Left renal pelvis (tissue), 4 donors: ENCODE results near the gene ITGA5. TPM values are rescaled to one million over a fixed set of nuclear protein-coding genes. Genes with fewer than 3 reads are reported as not detected.

ENCODE experiments used
- DNase-seq, 4 donors: peaks; one replicate each; pipeline ENCODE4 v3.0.0-alpha.2; 2013; ENCODE audit warnings: low read depth in 4 of 4, low spot score in 3 of 4
- polyA plus RNA-seq, 4 donors: library from polyadenylated mRNA; unstranded; fragments of 120-200 nt; gene quantifications; one replicate each; pipeline ENCODE4 v1.2.1, GENCODE V29; 2013; ENCODE audit not compliant: insufficient read length in 4 of 4

Gene ITGA5
- polyA plus RNA-seq, 4 donors = 41.6 to 59.2 (median 46.7) TPM

DNA sequence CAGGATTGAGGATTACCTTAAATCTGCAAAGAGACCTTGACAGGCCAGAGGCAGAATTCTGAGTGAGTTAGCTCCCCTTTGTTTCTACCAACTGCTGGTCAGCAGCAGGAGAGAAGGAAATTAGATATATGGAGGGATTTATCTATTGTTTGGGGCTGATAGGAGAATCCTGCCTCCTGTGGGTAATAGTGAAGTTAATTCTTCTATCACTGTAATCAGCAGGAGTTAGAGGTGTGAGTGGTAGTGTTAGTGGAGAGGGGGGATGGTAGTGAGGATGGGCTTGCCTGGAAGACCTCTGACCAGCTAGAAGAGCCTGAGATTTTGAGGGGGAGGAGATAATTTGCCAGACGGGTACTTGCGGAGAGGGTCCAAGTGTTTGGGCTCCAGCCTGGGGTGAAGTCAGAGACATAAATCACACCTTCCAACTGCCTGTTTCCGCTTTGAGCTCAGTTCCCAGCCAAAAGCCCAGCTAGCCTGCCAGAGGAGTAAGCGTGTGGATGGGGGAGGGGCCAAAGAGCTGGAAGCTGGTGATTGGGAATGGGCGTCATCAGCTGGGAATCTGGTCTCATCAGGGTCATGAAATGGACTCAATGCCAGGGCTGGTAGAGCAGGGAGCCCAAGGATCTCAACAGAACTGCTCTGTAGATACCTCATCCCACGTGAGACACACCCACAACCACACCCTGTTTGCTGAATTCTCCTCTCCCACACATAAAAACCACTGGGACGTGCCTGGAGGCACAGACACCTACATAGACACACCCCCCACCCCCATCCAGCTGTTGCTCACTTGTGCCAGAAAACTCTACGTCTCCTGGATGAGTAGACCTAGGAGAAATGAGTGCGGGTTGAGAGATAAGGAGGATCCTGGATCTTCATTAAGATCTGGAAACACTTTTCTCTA, 13.1 kb upstream of the ITGA5 start:
- DNase-seq = peak in 1 of 4 donors; percentile 54

DNA sequence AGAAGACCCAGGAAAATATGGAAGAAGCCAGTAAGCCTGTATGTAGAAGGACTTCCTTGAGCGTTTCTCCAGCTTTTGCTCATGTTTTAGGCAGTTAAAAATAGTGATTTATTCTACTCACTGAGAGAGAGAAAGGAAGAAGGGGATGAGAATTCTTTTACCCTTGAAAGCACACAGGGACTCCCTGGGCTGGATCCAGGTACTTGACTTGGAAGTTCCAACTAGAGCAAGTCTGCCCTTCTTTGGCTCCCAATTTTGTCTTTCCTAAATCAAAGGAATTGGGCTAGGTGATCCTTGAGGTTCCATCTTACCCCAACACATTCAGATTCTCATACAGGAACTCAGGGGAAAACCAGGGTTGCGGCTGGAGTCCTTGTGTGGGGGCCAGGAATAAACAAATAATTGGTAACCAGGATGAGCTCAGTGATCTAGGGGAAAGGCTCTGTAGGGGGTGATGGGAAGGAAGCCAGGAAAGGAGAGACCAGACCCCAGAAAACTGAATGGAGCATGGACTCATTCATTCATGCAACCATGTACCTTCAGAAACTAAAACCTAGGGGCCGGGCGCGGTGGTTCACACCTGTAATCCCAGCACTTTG, 11.5 kb upstream of the ITGA5 start:
- no peak for DNase-seq

DNA sequence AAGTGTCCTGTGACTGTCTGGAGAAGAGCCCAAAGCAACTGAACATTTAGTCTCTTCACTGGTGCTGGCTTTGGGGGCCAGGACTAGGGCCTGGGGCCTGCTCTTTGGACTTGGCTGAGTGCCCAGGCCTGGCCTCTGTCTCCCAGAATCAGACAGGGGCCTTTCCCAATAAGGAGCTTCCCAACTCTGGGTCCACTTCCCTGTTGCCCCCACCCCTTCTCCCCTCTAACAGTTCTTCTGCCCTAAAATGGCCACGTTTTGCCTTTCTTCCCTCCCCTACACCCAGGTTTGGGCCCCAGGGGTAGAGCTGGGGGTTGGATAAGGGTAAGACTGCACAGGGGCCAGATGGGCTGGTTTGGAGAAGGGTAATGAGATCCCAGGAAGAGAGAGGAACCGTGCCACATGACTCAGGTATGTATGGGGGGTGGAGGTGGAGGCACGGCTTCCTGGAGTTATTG, 10.0 kb upstream of the ITGA5 start:
- DNase-seq = no peak

DNA sequence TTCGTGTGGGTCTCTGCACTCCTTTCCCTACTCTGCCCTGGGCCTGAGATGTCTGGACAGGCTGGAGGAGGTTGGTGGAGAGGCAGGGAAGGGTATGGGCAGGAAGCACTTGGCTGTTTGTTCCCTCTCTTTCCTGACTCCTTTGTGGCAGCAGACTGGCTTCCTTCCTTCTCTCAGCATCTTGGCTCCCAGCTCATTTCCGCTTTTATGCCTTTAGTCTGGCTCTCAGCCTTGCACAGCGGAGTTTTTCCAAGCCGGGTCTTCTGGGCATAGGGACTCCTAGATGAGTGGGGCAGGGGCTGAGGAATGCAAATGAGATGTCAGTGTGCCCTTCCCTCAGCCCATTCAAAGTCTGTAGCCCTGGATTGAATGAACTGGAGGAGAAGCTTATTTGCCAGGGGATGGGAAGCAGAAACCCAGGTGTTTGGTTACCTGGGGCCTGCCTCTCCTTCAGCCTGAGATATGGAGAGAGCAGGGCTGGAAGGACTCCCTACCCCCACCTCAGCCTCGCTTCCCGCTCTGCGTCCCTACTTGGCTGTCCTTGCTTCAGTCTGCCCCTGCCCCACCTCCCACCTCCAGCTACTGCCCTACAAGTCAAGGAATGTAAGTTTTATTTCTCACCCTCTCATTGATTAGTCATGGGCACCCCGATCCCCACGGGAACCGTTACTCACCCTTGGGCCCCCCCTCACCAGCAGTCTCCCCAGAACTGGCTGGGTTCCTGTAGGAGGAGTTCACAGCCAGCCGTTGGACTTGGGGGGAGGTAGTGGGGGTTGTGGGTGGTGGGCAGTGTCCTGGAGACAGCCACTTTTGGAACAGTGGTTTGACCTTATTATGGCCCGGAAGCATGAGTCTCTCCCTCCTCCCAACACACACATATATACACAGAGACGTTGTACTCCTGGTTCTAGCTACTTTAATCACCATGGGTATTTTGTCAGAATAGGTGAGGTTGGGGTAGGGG, 9.3 kb upstream of the ITGA5 start:
- DNase-seq = no peak

DNA sequence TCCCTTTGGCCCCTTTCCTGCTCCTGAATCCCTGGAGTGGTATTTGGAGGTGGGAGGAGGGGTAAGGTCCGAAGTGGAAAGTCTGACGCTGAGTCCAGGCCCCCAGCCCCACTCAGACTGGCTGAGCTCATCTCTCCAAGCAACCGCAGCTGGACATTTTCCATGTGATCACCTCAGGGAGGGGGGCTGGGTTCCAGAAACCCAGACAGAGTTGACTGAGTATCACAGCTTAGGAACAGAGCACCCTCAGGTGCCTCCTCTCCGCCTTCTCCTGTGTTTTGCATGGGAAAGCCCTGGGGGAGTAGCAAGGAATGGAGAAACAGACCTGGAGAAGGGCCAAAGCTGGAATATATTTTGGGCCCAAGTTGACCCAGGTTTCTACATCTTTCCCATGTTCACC, 8.0 kb upstream of the ITGA5 start:
- no peak for DNase-seq

DNA sequence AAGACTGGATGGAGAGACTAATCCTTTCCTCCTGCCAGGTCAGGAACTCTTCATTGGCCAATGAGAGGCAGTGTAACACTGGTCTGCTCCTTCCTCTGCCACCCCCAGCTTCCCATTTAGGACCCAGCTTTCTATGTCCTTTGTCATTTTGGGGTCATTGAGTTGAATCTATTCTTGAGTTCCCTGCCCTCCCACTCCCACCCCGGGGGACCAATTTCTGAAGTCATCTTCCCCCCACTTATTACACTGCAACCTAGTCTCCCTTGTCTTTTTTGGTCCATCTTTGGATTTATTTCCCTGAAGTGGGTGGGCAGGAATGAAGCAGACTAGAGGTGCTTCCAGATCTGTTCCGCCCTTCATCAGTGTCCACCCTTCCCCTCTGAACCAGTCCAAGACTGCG, 7.6 kb upstream of the ITGA5 start:
- no peak for DNase-seq

DNA sequence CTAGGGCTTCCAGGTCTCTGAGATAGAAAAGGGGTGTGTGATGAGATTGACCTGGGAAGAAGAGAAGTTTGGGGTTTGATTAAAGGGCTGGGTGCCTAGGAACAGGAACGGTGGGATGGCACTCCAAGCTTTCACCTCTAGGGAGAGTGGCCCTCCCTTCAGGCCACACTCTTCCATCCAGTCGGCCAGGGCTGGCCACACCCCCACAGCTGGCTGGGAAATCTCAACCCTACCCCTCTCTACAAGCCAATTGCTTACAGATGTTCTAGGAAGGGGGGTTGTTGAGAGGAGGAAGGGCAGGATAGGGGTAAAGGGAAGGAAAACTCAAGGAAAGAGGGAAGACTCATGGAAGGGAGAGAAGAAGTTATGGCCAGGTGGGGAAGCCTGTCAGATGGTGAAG, 6.6 kb upstream of the ITGA5 start:
- DNase-seq = no peak

DNA sequence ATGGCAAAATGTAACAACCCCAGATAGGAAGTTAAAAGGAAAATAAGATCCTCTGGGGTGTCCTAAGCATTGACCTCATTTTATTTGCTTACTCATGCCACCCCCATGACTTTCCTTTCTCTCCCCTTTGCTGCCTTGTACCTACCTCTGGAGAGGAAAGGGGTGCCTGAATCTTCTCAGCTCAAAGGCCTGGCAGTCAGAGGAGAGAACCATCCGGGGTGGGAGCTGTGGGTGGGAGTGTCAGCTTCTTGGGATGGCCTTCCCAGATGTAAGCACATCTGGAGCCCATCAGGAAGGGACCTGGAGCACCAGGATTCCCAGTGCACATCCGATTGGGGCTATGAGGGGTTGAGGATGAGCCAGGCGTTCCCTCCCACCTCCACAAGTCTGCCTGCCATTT, 5.2 kb upstream of the ITGA5 start:
- DNase-seq = no peak

DNA sequence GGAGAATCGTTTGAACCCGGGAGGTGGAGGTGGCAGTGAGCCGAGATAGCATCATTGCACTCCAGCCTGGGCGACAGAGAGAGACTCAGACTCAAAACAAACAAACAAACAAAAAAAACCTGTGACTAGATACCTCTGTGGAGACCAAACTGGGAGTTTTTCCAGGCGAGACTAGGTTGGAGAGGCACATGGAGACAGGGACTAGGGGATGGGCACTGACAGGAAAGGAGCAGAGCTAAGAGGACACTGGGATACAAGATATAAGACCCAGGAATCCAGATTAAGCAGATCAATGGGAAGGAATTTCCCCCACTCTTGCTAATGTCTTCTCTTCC, 4.7 kb upstream of the ITGA5 start:
- no peak for DNase-seq

DNA sequence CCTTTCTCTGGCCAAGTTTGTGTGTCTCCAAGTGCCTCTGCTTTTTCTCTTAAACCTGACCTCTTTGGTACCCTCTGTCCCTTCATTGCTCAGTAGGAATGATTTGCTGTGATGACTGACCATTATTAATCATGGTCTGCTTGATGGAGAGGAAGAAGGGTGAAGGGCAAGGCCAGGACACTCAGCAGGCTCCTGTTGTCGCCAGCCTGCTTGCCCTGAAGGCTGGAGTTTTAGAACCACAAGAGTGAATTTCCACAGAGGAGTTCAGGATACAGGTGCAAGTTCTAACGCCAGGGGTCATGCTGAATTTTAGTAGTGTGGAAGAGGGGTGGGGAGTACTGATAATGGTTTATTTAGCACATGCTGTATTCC, 2.8 kb upstream of the ITGA5 start:
- no peak for DNase-seq

DNA sequence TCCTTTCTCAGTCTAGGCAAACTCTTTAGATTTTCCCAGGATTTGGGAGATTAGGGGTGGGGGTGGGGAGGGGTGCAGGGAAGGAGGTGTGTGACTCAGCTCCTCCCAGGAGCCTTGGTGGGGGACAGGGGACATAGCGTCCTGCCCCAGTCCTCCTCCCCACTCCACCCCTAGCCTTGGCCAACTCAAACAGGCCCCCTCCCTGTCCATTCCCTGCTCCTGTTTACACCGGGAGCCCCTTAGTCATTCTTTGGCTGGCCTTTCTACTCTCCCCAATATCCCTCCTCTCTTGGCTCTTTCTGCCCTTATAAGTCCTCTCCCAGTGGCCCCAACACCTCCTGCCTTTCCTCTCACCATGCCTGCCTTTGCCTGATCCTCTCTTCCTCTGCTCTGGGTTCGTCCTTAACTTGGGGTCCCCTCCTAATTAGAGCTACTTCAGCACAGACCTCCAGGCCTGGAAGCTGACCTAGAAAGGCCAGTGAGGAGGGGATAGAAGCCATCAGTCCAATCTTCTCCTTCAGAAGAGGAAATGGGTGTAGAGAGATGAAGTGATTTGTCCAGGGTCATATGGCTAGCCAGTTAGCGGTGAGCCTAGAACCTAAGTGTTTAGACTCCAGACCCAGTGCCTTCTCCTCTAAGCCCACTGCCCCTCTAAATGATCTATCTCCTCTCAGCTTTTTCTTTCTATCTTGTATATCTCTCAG, 2.3 kb upstream of the ITGA5 start:
- no peak for DNase-seq

DNA sequence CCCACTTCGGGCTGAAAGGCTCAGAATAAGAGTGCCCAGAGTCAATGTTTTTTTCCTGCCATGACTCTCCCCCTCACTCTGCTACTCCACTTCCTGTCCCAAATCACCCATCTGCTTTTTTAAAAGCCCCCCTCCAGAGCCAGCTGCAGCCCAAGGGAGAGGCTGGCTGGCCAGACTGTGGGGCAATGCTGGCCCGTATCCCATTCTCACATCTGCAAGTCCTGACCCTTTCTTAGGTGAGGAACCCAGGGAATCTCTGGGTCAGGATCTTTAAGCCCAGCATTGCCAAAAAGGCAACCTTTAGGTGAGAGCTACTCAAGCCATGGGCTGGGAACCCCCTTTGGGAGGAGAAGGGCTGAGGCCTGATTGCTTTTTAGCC, 1.7 kb upstream of the ITGA5 start:
- no peak for DNase-seq

DNA sequence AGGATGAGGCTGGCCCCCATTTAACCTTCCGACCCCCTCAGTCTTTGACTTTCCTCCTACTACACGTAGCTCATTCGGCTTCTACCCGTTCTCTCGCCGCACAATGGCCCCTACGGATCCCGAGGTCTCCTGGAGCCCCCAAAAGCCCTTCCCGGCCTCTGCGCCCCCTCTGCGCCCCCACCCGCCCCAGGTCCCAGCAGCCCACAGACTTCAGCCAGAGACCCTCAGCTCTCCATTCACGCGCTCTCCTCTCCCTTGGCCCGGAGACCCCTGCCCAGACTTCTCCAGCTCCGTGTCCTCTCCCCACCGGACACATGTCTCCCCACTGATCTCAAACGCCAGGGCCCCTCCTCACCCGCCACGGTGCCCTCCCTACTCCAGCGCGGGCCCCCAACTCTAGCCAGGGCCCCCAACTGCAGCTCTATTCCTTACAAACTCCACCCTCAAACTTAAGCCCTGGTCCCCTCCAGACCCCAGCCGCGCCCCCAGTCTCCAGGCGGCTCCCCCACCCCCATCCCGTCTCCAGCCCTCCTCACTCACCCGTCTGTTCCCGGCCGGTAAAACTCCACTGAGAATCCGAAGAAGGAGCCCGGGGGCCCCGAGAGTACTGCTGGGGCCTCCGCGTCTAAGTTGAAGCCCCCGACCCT, 502 bp downstream of the ITGA5 start:
- DNase-seq = no peak

DNA sequence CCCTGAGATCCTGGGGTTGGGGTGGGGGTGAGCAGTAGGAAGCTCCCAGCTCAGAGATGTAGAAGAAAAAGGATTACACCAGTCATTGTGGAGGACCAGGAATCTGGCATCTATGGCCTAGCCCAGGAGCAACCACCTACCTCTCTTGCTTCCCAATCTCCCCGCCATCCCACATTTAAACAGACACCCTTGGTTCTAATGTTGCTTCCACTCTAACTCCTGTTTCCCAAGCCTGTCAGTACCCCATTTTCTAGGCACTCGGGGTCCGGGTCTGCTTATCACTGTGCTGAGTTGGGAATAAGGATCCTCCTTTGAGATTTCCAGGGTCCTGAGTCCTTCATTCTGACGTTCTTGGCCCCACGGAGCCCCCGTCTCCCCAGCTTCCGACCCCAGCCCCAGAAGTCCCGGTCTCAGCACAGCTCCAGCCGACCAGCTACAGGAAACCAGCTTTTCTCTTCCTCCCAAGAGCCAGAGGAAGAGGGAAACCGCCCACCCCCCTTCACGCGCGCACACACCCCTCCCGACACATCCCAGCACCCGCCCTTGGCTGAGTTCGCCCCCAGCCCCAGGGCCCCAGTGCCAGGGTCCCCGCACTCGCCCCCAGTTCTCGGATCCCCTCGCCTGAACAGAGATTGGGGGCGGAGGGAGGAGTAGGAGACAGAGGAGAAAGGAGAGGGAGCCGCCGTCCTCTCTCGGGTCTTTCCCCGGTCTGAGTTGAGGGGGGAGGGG, 1.2 kb downstream of the ITGA5 start:
- DNase-seq = no peak

DNA sequence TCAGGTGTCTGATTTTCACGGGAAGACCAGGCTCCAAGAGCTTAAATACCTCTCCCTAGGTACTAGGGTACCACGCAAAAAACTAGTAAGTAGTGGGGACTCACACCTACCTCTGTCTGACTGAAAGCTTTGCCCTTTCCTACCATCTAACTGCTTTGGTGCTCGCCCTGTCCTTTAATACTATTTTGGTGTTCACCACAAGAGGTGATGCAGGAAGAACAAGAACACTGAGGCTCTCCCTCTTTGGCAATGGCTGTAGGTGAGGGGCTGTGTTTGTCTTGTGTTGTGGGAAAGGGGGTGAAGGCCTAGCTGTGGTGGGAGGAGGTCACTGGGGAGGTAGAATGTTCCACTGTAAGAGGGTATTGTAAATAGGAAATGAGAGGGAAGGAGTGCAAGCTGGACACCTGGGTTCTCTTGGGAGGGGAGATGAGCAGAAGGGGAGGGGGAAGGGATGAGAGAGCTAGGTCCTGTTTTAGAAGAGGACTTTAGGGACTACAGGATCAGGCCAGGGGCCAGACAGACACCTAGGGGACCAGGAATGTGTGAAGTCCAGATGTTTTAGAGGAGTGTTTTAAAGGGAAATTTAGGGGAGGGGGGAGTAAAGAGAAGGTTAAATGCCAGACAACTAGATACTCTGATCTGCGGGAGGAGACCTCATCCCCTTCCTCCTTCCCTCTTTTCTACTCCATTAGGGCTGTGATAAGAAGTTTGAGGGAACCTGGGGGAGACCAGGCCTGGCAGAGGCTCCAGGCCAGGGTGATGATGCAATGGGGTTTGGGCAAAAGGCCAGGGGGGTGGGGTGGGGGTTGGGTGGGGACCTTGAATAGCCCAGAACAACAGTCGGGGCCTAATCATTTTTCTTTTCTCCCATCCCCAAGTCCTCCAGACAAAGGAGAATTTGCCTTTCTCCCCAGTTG, 2.1 kb downstream of the ITGA5 start:
- no peak for DNase-seq

DNA sequence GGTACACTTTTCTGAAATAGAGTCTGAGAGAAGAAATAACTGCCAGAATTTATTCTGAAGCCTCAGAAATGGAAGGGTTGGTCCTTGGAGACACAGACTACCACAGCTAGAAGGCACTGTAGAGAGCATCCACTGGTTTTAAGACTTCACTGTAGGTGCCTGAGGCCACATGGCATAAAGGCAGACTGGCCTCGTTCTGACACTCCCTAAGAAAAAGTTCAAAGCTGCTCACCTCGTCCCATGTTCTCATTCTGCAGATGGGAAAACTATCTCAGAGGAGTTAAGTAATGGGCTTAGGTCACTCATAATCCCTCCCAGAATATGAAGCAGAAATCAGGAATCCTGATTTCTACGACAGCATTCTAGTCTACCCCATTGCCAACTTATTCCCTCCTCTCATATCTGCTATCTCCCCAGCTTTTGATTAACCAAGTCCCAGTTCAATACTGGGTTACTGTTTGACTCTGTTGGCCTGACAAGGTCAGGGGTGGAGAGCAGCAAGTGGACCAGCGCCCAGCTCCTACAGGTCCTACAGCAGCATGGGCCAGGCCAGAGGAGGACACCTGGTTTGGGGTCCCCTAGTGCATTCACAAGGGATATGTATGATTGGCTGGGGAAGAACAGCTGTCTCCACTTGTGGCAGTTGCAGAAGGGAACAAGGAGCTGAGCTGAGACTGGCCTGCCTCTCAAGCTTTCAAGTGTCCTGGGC, 3.7 kb downstream of the ITGA5 start:
- no peak for DNase-seq

DNA sequence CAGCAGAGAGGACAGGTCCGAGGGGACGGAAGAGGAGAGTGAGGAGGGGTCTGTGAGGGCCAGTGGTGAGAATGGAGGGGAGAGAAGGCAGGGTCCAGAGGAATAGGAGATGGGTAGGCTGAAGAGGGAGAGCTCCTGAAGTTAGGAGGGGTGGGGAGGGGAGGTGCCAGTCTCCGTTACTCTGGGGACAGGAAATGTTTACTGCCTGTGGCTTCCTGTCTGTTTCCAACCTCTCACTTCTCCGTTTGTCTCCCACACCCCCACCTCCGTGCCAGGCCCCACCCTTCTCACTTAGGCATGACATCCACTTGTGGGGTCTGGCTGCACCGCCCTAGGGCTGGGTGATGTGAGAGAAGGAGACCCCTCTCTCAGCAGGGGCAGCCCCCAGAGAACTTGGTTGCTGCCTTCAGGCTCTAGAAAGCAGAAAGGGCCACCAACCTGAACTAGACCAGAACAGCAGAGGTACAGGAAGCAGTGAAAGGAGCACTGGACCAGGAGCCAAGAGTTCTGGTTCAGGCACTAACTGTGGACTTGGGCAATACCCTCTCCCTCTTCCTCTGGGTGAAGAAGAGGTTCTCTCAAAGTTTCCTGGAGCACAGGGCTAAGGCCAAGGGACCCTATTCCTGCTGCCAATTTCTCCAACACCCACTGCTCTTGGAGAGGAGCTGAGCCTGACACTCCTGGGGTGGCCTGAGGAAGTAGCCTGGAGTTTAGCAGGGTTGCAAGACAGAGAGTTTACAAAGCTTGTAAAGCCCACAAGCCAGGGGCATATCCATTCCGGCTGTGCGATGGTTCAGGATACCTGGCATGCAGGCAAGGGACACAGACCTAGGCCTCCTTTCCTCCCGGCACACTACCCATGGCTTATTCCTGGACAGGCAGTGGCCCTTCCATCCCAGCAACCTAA, 5.5 kb downstream of the ITGA5 start:
- no peak for DNase-seq
